Measurements from ENCODE around the gene RSU1.

GRCh38 chr10:16727666-16728065, 89.6 kb downstream of the RSU1 start:
- TF ChIP-seq CTCF (IDR thresholded peaks at IDR 0.05; ENCODE audit: borderline replicate concordance, extremely low read depth, low read length, poor library complexity, severe bottlenecking) (no peak), EZH2 (IDR thresholded peaks at IDR 0.05; ENCODE audit: borderline replicate concordance, low read depth, low read length, severe bottlenecking) (no peak)
